Kidney (tissue), 14 donors: ENCODE results near the gene HES4. TPM values are rescaled to one million over a fixed set of nuclear protein-coding genes. Genes with fewer than 3 reads are reported as not detected.
"Not testable (repeated sequence)": the region's sequence is repeated elsewhere in the genome, so short reads cannot be mapped to it uniquely, and the experiment has no call there.

Source experiments
- DNase-seq, 5 donors: peaks; one replicate each; pipeline ENCODE4 v3.0.0-alpha.2; 2013 to 2020
- FAIRE-seq: peaks from 2 replicates; lab custom pipeline; 2012; peaks lifted over from hg19 to GRCh38; lab: Jason Lieb, UNC
- H3K27ac ChIP-seq, 2 donors: one replicate each; pipeline ENCODE4 v1.7.0; 2013; ENCODE audit warnings: low read depth in 2 of 2, low read length in 2 of 2, inconsistent platforms in 1 of 2
- H3K27me3 ChIP-seq: one replicate; pipeline ENCODE4 v1.7.1; 2013; ENCODE audit warnings: low read length, inconsistent platforms; ENCODE audit not compliant: control insufficient read depth, insufficient read depth
- H3K36me3 ChIP-seq, 3 donors: one replicate each; pipeline versions ENCODE4 v1.7.0 to v1.7.1; 2013; ENCODE audit warnings: low read length in 3 of 3, control low read depth in 1 of 3, inconsistent platforms in 1 of 3; ENCODE audit not compliant: insufficient read depth in 3 of 3, control insufficient read depth in 2 of 3
- H3K4me1 ChIP-seq, 3 donors: one replicate each; pipeline versions ENCODE4 v1.7.0 to v1.7.1; 2013; ENCODE audit warnings: low read length in 3 of 3, inconsistent platforms in 1 of 3, low read depth in 1 of 3; ENCODE audit not compliant: control insufficient read depth in 2 of 3, insufficient read depth in 2 of 3
- H3K4me3 ChIP-seq, 3 donors: one replicate each; pipeline versions ENCODE4 v1.7.0 to v1.8.1; 2013; ENCODE audit warnings: low read length in 3 of 3, control low read depth in 1 of 3, inconsistent platforms in 1 of 3
- H3K9ac ChIP-seq, 3 donors: one replicate each; pipeline versions ENCODE4 v1.7.0 to v1.7.1; 2013; ENCODE audit warnings: low read length in 3 of 3, control low read depth in 1 of 3, inconsistent platforms in 1 of 3
- H3K9me3 ChIP-seq, 3 donors: one replicate each; pipeline versions ENCODE4 v1.7.0 to v1.7.1; 2013; ENCODE audit warnings: low read length in 3 of 3, control low read depth in 1 of 3, inconsistent platforms in 1 of 3; ENCODE audit not compliant: control insufficient read depth in 2 of 3, insufficient read depth in 1 of 3
- intact Hi-C: fragments of 100-400 bp; cut with DNase I; formaldehyde crosslinking; loops from one replicate; pipeline ENCODE4 v1.11.1; 2022
- polyA plus RNA-seq: library from polyadenylated mRNA; stranded (reverse); fragments of 350-450 nt; fragmentation: Illumina TruSeq; extraction: RNeasy Lipid Tissue Mini Kit (QIAGEN cat#74804); gene quantifications from one replicate; pipeline ENCODE4 v1.2.3, GENCODE V29; 2014; ENCODE audit warnings: low read depth, low replicate concordance; ENCODE audit not compliant: insufficient read depth
- total RNA-seq: library from RNA; stranded (reverse); fragmentation: NEBNext Ultra II Directional; extraction: Animal tissue kit (Norgen Biotek cat#: 25700); gene quantifications from one replicate; pipeline ENCODE4 v1.2.1, GENCODE V29; 2021
- TF ChIP-seq, protein P1 (sequence below): IDR thresholded peaks from 3 replicates; pipeline ENCODE4 v1.5.1; 2012; ENCODE audit warnings: mild to moderate bottlenecking, moderate library complexity, borderline replicate concordance; ENCODE audit not compliant: insufficient read depth; ENCODE audit errors: extremely low read depth
- donor health status: control.
- donor health status: control.
- donor health status: control.
- donor health status: control.
- donor health status: control.
- donor health status: DM: yes; HTN: yes; CAD: no.
- donor health status: Normal renal cell carcinoma (clear cell type).

The HES4 gene
- total and polyA plus RNA-seq, 2 donors from 2014 or later, result 15.8 to 32.0 TPM

DNA sequence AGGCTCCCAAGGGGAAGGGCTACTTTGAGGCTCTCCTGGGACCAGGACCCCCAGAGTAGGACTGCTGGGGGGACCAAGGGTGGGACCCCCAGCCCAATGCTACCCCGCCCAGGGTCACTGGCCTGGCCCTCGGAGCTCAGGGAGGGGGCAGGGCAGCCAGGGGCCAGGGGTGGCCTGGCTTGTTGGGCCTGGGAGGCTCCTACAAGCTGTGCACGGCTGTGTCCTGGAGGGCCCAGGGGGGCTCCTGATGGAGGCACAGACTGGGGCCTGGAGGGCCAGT is 2.2 kb downstream of the HES4 start:
- TF ChIP-seq, protein P1, sequence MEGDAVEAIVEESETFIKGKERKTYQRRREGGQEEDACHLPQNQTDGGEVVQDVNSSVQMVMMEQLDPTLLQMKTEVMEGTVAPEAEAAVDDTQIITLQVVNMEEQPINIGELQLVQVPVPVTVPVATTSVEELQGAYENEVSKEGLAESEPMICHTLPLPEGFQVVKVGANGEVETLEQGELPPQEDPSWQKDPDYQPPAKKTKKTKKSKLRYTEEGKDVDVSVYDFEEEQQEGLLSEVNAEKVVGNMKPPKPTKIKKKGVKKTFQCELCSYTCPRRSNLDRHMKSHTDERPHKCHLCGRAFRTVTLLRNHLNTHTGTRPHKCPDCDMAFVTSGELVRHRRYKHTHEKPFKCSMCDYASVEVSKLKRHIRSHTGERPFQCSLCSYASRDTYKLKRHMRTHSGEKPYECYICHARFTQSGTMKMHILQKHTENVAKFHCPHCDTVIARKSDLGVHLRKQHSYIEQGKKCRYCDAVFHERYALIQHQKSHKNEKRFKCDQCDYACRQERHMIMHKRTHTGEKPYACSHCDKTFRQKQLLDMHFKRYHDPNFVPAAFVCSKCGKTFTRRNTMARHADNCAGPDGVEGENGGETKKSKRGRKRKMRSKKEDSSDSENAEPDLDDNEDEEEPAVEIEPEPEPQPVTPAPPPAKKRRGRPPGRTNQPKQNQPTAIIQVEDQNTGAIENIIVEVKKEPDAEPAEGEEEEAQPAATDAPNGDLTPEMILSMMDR, result no peak
- Histone ChIP-seq H3K36me3 (no peaks in the 10 kb centered on the region), H3K27me3 (no peaks in the 10 kb centered on the region), H3K27ac (no peak overlapping the region), H3K4me3 (no peak overlapping the region), H3K9me3 (no peaks in the 10 kb centered on the region), H3K9ac (no peak overlapping the region), H3K4me1 (peaks cover 0 to 7% (median 0%) of the 10 kb centered on the region in 3 donors)
- peak in 1 of 5 donors; percentile 79 for DNase-seq
- FAIRE-seq, result no peak
- intact Hi-C loops, result no loop called here

DNA sequence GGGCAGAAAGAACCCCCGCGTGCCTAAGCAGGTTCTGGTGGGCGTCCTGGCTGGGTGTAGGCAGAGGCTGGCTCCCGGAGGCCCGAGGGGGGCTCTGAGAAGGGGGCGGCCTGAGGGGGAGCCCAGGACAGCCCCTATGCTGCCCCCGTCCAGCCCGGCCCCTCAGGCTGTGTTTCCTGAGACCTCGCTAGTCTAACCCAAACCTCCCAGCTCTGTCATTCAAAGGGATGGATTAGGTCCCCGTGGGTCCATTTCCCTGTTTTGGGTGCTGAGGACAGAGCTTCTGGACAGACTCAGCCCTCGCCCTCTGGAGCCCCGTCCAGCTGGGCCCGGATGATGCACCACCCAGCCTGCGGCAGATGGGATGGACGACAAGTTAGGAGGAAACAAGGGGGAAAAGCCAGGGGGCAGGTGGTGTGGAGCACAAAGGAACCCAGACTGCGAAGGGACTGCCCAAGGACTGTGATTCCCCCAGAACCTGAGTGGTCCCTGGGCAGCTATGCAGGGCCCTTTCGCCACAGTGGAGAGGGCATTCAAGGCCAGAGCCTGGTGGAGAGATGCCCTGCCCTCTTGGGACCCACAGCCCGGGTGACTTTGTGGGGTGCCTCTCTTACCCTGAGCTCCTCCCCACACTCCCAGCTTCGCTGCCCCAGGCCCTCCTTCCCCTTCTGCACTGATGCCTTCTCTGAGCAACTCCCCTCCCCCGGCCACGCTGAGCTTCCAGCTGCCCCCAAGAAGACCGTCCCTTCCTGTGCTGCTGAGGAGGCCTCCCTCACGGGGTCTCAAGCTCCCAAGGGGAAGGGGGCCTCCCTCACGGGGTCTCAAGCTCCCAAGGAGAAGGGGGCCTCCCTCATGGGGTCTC is 2.8 kb downstream of the HES4 start:
- Histone ChIP-seq H3K27me3 (no peaks in the 10 kb centered on the region), H3K4me1 (peaks cover 0 to 7% (median 0%) of the 10 kb centered on the region in 3 donors)

DNA sequence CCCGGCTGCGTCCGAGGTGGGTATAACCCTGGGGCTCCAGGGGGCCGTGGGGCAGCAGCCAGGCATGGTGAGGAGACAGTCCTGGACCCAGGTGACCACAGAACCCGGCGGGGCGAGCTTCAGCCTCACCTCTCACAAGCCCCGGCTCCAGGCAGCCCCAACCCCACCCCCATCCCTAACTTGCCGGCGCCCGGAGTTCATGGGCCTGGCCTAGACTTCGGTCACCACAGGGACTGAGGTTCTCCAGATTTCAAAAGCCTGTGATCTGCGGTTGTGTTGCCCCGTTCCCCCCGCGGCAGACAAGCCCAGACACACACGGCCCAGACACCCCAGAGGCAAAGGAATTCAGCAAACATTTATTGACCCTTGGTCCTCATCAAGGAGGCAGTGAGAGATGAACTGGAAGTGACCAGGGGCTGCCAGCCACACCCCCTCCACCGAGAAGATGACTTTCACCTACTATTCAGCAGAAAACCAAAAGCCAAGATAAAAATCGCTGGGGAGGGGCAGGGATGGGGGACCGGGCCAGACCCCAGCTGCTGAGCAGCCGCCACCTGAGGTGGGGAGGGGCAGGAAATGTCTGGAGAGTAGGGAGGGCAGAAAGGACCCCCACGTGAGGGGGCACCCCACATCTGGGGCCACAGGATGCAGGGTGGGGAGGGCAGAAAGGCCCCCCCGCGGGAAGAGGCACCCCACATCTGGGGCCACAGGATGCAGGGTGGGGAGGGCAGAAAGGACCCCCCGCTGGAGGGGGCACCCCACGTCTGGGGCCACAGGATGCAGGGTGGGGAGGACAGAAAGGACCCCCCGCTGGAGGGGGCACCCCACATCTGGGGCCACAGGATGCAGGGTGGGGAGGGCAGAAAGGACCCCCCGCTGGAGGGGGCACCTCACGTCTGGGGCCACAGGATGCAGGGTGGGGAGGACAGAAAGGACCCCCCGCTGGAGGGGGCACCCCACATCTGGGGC is 3.9 kb downstream of the HES4 start:
- Histone ChIP-seq H3K9ac (no peak overlapping the region), H3K27me3 (no peaks in the 10 kb centered on the region), H3K27ac (no peak overlapping the region), H3K36me3 (no peaks in the 10 kb centered on the region), H3K4me1 (peaks cover 0 to 6% (median 0%) of the 10 kb centered on the region in 3 donors), H3K4me3 (no peak overlapping the region), H3K9me3 (peaks cover 0 to 4% (median 0%) of the 10 kb centered on the region in 3 donors)
- peak in 2 of 5 donors; percentile 53 to 70 for DNase-seq
- FAIRE-seq, result no peak
- intact Hi-C loops, result no loop called here
- TF ChIP-seq, protein P1, result no peak

More for the DNA sequence above, 2.8 kb downstream of the HES4 start:
- DNase-seq, result peak in 2 of 5 donors; percentile 59 to 70
- H3K36me3 ChIP-seq, result no peaks in the 10 kb centered on the region
- TF ChIP-seq, protein P1, result no peak
- FAIRE-seq, result no peak
- no peaks in the 10 kb centered on the region for H3K9me3 ChIP-seq
- intact Hi-C loops, result no loop called here
- no peak overlapping the region for H3K4me3 ChIP-seq
- H3K9ac ChIP-seq, result no peak overlapping the region
- no peak overlapping the region for H3K27ac ChIP-seq

DNA sequence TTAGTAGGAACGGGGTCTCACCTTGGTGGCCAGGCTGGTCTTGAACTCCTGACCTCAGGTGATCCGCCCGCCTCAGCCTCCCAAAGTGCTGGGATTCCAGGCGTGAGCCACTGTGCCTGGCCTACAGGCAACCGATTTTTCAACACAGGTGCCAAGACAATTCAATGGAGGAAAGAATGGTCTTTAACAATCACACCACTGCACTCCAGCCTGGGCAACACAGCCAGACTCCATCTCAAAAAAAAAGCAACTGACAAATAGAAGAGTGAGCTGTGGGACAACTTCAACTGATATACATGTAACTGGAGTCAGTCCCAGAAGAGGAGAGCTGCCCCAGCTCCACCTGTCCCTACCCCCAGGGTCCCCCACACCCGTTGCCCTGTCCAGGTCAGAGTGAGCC is 5.4 kb downstream of the HES4 start:
- H3K9ac ChIP-seq, H3K4me3 ChIP-seq, H3K27ac ChIP-seq, H3K27me3 ChIP-seq, H3K36me3 ChIP-seq, intact Hi-C loops, H3K9me3 ChIP-seq, H3K4me1 ChIP-seq, FAIRE-seq: not testable (repeated sequence)
- DNase-seq, result peak in 2 of 5 donors; percentile 29 to 32
